SK-N-MC (cell line): ENCODE data around the gene ZIM2.
"Not testable (repeated sequence)": the region's sequence is repeated elsewhere in the genome, so short reads cannot be mapped to it uniquely, and the experiment has no call there.

ENCODE experiments used
- EZH2 ChIP-seq: fragments of 200-600 bp; sonication (generic); IDR thresholded peaks from one replicate; pipeline ENCODE4 v1.6.1; 2017; ENCODE audit warnings: antibody characterized with exemption
- POLR2AphosphoS5 ChIP-seq: IDR thresholded peaks from 2 replicates; pipeline ENCODE4 v1.6.1; 2012; ENCODE audit warnings: mild to moderate bottlenecking, low read depth, low read length, borderline replicate concordance

DNA sequence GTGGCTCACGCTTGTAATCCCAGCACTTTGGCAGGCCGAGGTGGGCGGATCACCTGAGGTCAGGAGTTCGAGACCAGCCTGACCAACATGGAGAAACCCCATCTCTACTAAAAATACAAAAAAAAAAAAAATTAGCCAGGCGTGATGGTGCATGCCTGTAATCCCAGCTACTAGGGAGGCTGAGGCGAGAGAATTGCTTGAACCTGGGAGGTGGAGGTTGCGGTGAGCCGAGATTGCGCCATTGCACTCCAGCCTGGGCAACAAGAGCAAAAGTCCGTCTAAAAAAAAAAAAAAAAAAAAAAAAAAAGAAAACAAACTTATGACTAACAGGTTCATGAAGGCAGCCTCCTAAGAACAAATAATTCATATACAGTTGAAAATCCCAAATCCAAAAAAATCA is 19.9 kb upstream of the ZIM2 start:
- not testable (repeated sequence) for TF ChIP-seq EZH2, POLR2AphosphoS5
